ENCODE results near the gene B4GALNT2. TPM values are rescaled to one million over a fixed set of nuclear protein-coding genes. Genes with fewer than 3 reads are reported as not detected.

B4GALNT2 gene
- polyA plus RNA-seq, 1 donor from 2014 or later: not detected

GRCh38 chr17:49201481-49201927 is 68.9 kb downstream of the B4GALNT2 start:
- H3K9me2 ChIP-seq (ENCODE audit: insufficient read depth, low read length): no peaks in the 10 kb centered on the region
- H3K27me3 ChIP-seq (ENCODE audit: insufficient read depth, low read depth, low read length): no peaks in the 10 kb centered on the region
- H3K27ac ChIP-seq (ENCODE audit: low read length): no peak overlapping the region
- H3K9ac ChIP-seq (ENCODE audit: low read length): no peak overlapping the region
- H3K9me3 ChIP-seq (ENCODE audit: low read length): no peaks in the 10 kb centered on the region
- H3K4me2 ChIP-seq (ENCODE audit: low read length): no peak overlapping the region
- H3K4me3 ChIP-seq (ENCODE audit: low read length): no peak overlapping the region
- H3K79me2 ChIP-seq (replicated peaks; ENCODE audit: insufficient read depth, low read length): no peaks in the 10 kb centered on the region
- no peak overlapping the region for H2AFZ ChIP-seq (ENCODE audit: low read depth, low read length)
- H3F3A ChIP-seq (ENCODE audit: insufficient read depth, low read length, poor library complexity, severe bottlenecking): no peaks in the 10 kb centered on the region
- H3K36me3 ChIP-seq (ENCODE audit: insufficient read depth, low read length): no peaks in the 10 kb centered on the region
- TF ChIP-seq TAF1 (IDR thresholded peaks at IDR 0.05; ENCODE audit: low read depth) (no peak), MXI1 (conservative IDR thresholded peaks at IDR 0.05; ENCODE audit: poor library complexity, severe bottlenecking) (no peak)
- no peaks in the 10 kb centered on the region for H4K20me1 ChIP-seq (ENCODE audit: insufficient read depth)

DNA sequence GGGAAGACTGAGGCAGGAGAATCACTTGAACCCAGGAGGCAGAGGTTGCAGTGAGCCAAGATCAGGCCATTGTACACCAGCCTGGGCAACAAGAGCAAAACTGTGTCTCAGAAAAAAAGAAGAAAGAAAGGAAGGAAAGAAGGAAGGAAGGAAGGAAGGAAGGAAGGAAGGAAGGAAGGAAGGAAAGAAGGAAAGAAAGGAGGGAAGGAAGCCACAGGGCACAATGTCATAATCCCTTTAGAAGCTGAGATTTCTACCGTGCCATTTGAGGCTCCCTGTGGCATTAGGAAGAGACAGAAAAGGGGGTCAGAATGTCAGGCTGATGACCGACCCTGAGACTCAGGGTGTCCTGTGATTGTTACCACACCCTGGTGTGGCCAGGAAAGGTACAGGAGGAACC is 71.2 kb downstream of the B4GALNT2 start:
- no peaks in the 10 kb centered on the region for H3K79me2 ChIP-seq (replicated peaks; ENCODE audit: insufficient read depth, low read length)
- no peak overlapping the region for H2AFZ ChIP-seq (ENCODE audit: low read depth, low read length)
- H3K9me2 ChIP-seq (ENCODE audit: insufficient read depth, low read length): no peaks in the 10 kb centered on the region
- H3K36me3 ChIP-seq (ENCODE audit: insufficient read depth, low read length): no peaks in the 10 kb centered on the region
- H3K4me2 ChIP-seq (ENCODE audit: low read length): no peak overlapping the region
- H3K27me3 ChIP-seq (ENCODE audit: insufficient read depth, low read depth, low read length): no peaks in the 10 kb centered on the region
- H3K9me3 ChIP-seq (ENCODE audit: low read length): no peaks in the 10 kb centered on the region
- TF ChIP-seq POLR2AphosphoS5 (IDR thresholded peaks at IDR 0.05) (no peak), TAF1 (IDR thresholded peaks at IDR 0.05; ENCODE audit: low read depth) (no peak), MXI1 (conservative IDR thresholded peaks at IDR 0.05; ENCODE audit: poor library complexity, severe bottlenecking) (no peak), EP300 (conservative IDR thresholded peaks at IDR 0.05; ENCODE audit: poor library complexity, severe bottlenecking) (no peak), SMC3 (conservative IDR thresholded peaks at IDR 0.05; ENCODE audit: poor library complexity) (no peak), EZH2 (IDR thresholded peaks at IDR 0.05; ENCODE audit: borderline replicate concordance, insufficient read depth, low read length, poor library complexity, severe bottlenecking) (no peak), CTCF (IDR thresholded peaks at IDR 0.05; ENCODE audit: poor library complexity, severe bottlenecking) (no peak), RAD21 (conservative IDR thresholded peaks at IDR 0.05) (no peak), REST (IDR thresholded peaks at IDR 0.05; ENCODE audit: borderline replicate concordance) (no peak)
- H3K4me3 ChIP-seq (ENCODE audit: low read length): no peak overlapping the region
- no peaks in the 10 kb centered on the region for H4K20me1 ChIP-seq (ENCODE audit: insufficient read depth)
- H3F3A ChIP-seq (ENCODE audit: insufficient read depth, low read length, poor library complexity, severe bottlenecking): no peaks in the 10 kb centered on the region
- no peak overlapping the region for H3K27ac ChIP-seq (ENCODE audit: low read length)
- H3K9ac ChIP-seq (ENCODE audit: low read length): no peak overlapping the region

DNA sequence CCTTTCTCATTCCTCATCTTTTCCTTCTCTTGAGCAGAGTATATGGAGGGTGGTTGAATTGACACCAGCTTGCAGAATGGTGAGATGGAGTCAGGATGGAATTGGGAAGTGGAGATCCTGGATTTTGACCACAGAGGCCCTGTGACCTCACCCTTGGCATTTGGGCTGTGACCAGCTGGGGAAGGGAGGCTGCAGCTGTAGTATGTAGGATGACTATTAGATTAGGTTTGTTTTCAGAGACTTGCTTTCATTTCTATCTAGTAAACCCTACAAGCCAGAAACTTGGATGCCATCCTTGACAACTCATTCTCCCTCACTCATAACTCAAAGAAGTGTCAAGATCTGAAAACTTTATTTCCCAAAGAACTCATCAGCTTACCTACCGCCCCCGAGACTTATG is 71.9 kb downstream of the B4GALNT2 start:
- Histone ChIP-seq H3K36me3 (ENCODE audit: insufficient read depth, low read length) (no peaks in the 10 kb centered on the region), H3K4me3 (ENCODE audit: low read length) (no peak overlapping the region), H4K20me1 (ENCODE audit: insufficient read depth) (no peaks in the 10 kb centered on the region), H3K79me2 (replicated peaks; ENCODE audit: insufficient read depth, low read length) (no peaks in the 10 kb centered on the region), H3K27me3 (ENCODE audit: insufficient read depth, low read depth, low read length) (no peaks in the 10 kb centered on the region), H3K9ac (ENCODE audit: low read length) (no peak overlapping the region), H3K9me2 (ENCODE audit: insufficient read depth, low read length) (no peaks in the 10 kb centered on the region), H2AFZ (ENCODE audit: low read depth, low read length) (no peak overlapping the region), H3K27ac (ENCODE audit: low read length) (no peak overlapping the region), H3F3A (ENCODE audit: insufficient read depth, low read length, poor library complexity, severe bottlenecking) (no peaks in the 10 kb centered on the region), H3K4me2 (ENCODE audit: low read length) (no peak overlapping the region), H3K9me3 (ENCODE audit: low read length) (no peaks in the 10 kb centered on the region)
- TF ChIP-seq CTCF (IDR thresholded peaks at IDR 0.05; ENCODE audit: poor library complexity, severe bottlenecking) (no peak), EZH2 (IDR thresholded peaks at IDR 0.05; ENCODE audit: borderline replicate concordance, insufficient read depth, low read length, poor library complexity, severe bottlenecking) (no peak), EP300 (conservative IDR thresholded peaks at IDR 0.05; ENCODE audit: poor library complexity, severe bottlenecking) (no peak), MXI1 (conservative IDR thresholded peaks at IDR 0.05; ENCODE audit: poor library complexity, severe bottlenecking) (no peak), POLR2AphosphoS5 (IDR thresholded peaks at IDR 0.05) (no peak), TAF1 (IDR thresholded peaks at IDR 0.05; ENCODE audit: low read depth) (no peak), RAD21 (conservative IDR thresholded peaks at IDR 0.05) (no peak), SMC3 (conservative IDR thresholded peaks at IDR 0.05; ENCODE audit: poor library complexity) (no peak), REST (IDR thresholded peaks at IDR 0.05; ENCODE audit: borderline replicate concordance) (no peak)
